WTC11 (cell line): ENCODE results near the gene BUD31. TPM values are rescaled to one million over a fixed set of nuclear protein-coding genes. Genes with fewer than 3 reads are reported as not detected.

Source experiments
- ATAC-seq: fragments of 200-7000 bp; cut with Tn5 transposase; 2 replicates; pipeline ENCODE4 v1.10.0; 2021; ENCODE audit warnings: mild to moderate bottlenecking, moderate library complexity
- Bru-seq: library from RNA; stranded (reverse); fragments of 400-500 nt; gene quantifications from one replicate; lab custom pipeline; 2021; lab: Mats Ljungman, UMichigan
- CTCF ChIA-PET: fragments of 300-600 bp; sonication (Branson Sonifier 250); formaldehyde crosslinking; loops from one replicate; lab custom pipeline; 2021; ENCODE audit warnings: antibody characterized with exemption; lab: Charles Lee
- POLR2A ChIA-PET: fragments of 350-600 bp; sonication (Branson Sonifier 250); formaldehyde crosslinking; loops from one replicate; lab custom pipeline; 2021; ENCODE audit warnings: antibody characterized with exemption; lab: Charles Lee
- DNase-seq: peaks from one replicate; pipeline ENCODE4 v3.0.0; 2021; ENCODE audit warnings: low spot score
- H3K27ac Mint-ChIP-seq: 2 replicates; pipeline ENCODE4 v1.8.0; 2021; ENCODE audit warnings: mixed read lengths
- H3K27me3 Mint-ChIP-seq: 2 replicates; pipeline ENCODE4 v1.8.0; 2021; ENCODE audit warnings: low read depth, mild to moderate bottlenecking, moderate library complexity, mixed read lengths
- H3K36me3 Mint-ChIP-seq: 2 replicates; pipeline ENCODE4 v1.8.0; 2021; ENCODE audit warnings: mixed read lengths
- H3K4me1 Mint-ChIP-seq: 2 replicates; pipeline ENCODE4 v1.8.0; 2022; ENCODE audit warnings: mixed read lengths
- H3K4me3 Mint-ChIP-seq: 2 replicates; pipeline ENCODE4 v1.8.0; 2021; ENCODE audit warnings: mild to moderate bottlenecking, moderate library complexity, mixed read lengths
- H3K9me3 Mint-ChIP-seq: 2 replicates; pipeline ENCODE4 v1.8.0; 2021; ENCODE audit warnings: mixed read lengths
- ARID4B ChIP-seq: sonication (generic); formaldehyde crosslinking; IDR thresholded peaks from 2 replicates; pipeline ENCODE4 v1.8.0; 2023; ENCODE audit warnings: missing genetic modification reagents, mild to moderate bottlenecking, borderline replicate concordance
- CBFB ChIP-seq: sonication (generic); formaldehyde crosslinking; IDR thresholded peaks from 2 replicates; pipeline ENCODE4 v1.8.1; 2022; ENCODE audit warnings: mild to moderate bottlenecking, low read depth, missing genetic modification reagents
- E2F1 ChIP-seq: sonication (generic); formaldehyde crosslinking; IDR thresholded peaks from 2 replicates; pipeline ENCODE4 v1.8.0; 2022; ENCODE audit warnings: mild to moderate bottlenecking, missing genetic modification reagents
- E2F5 ChIP-seq: sonication (generic); formaldehyde crosslinking; IDR thresholded peaks from 2 replicates; pipeline ENCODE4 v1.8.1; 2022; ENCODE audit warnings: mild to moderate bottlenecking, moderate library complexity, missing genetic modification reagents
- ELF4 ChIP-seq: sonication (generic); formaldehyde crosslinking; IDR thresholded peaks from 2 replicates; pipeline ENCODE4 v1.8.1; 2022; ENCODE audit warnings: low read depth, mild to moderate bottlenecking, moderate library complexity, missing genetic modification reagents
- ESRRA ChIP-seq: sonication (generic); formaldehyde crosslinking; IDR thresholded peaks from 2 replicates; pipeline ENCODE4 v1.8.1; 2022; ENCODE audit warnings: mild to moderate bottlenecking, missing genetic modification reagents, borderline replicate concordance
- ETV6 ChIP-seq: sonication (generic); formaldehyde crosslinking; IDR thresholded peaks from 2 replicates; pipeline ENCODE4 v1.8.1; 2022; ENCODE audit warnings: mild to moderate bottlenecking, missing genetic modification reagents
- FOXJ3 ChIP-seq: sonication (generic); formaldehyde crosslinking; IDR thresholded peaks from 2 replicates; pipeline ENCODE4 v1.9.0; 2021; ENCODE audit warnings: missing genetic modification reagents, mild to moderate bottlenecking, borderline replicate concordance
- HMGA2 ChIP-seq: fragments of 250-450 bp; sonication (Bioruptor Pico); IDR thresholded peaks from 2 replicates; pipeline ENCODE4 v1.4.0; 2021; ENCODE audit warnings: mild to moderate bottlenecking, moderate library complexity
- HMGXB4 ChIP-seq: sonication (generic); formaldehyde crosslinking; IDR thresholded peaks from 2 replicates; pipeline ENCODE4 v1.8.1; 2023; ENCODE audit warnings: mild to moderate bottlenecking, moderate library complexity, missing genetic modification reagents
- KAT7 ChIP-seq: sonication (generic); formaldehyde crosslinking; IDR thresholded peaks from 2 replicates; pipeline ENCODE4 v1.8.1; 2023; ENCODE audit warnings: missing genetic modification reagents, mild to moderate bottlenecking, borderline replicate concordance
- MAX ChIP-seq: sonication (generic); formaldehyde crosslinking; IDR thresholded peaks from 2 replicates; pipeline ENCODE4 v1.8.0; 2022; ENCODE audit warnings: mild to moderate bottlenecking, missing genetic modification reagents
- NFYB ChIP-seq: sonication (generic); formaldehyde crosslinking; conservative IDR thresholded peaks from 2 replicates; pipeline ENCODE4 v1.8.0; 2022; ENCODE audit warnings: low read depth, missing genetic modification reagents
- SMAD3 ChIP-seq: sonication (generic); formaldehyde crosslinking; IDR thresholded peaks from 2 replicates; pipeline ENCODE4 v1.8.0; 2022; ENCODE audit warnings: missing genetic modification reagents, mild to moderate bottlenecking, borderline replicate concordance
- TEAD1 ChIP-seq: sonication (generic); formaldehyde crosslinking; IDR thresholded peaks from 2 replicates; pipeline ENCODE4 v1.8.0; 2022; ENCODE audit warnings: mild to moderate bottlenecking, missing genetic modification reagents
- ZBTB21 ChIP-seq: sonication (generic); formaldehyde crosslinking; IDR thresholded peaks from 2 replicates; pipeline ENCODE4 v1.8.1; 2023; ENCODE audit warnings: mild to moderate bottlenecking, missing genetic modification reagents, borderline replicate concordance
- ZBTB43 ChIP-seq: sonication (generic); formaldehyde crosslinking; IDR thresholded peaks from 2 replicates; pipeline ENCODE4 v1.8.1; 2023; ENCODE audit warnings: mild to moderate bottlenecking, missing genetic modification reagents
- ZMAT4 ChIP-seq: fragments of 250-450 bp; sonication (Bioruptor Pico); IDR thresholded peaks from 2 replicates; pipeline ENCODE4 v1.9.0; 2021; ENCODE audit warnings: mild to moderate bottlenecking
- ZNF219 ChIP-seq: sonication (generic); formaldehyde crosslinking; IDR thresholded peaks from 2 replicates; pipeline ENCODE4 v1.8.0; 2023; ENCODE audit warnings: missing genetic modification reagents, mild to moderate bottlenecking, borderline replicate concordance
- ZNF396 ChIP-seq: fragments of 250-450 bp; sonication (Bioruptor Pico); IDR thresholded peaks from 2 replicates; pipeline ENCODE4 v1.8.0; 2021; ENCODE audit warnings: mild to moderate bottlenecking, moderate library complexity, borderline replicate concordance
- ZNF512 ChIP-seq: sonication (generic); formaldehyde crosslinking; IDR thresholded peaks from 2 replicates; pipeline ENCODE4 v1.8.1; 2022; ENCODE audit warnings: missing genetic modification reagents, borderline replicate concordance
- long read RNA-seq, 3 experiments: library from RNA in 1 of 3; library from capped mRNA in 1 of 3; library from polyadenylated mRNA in 1 of 3; unstranded in 2 of 3; stranded (forward) in 1 of 3; transcript quantifications; one replicate each; pipeline ENCODE4 v2.0.0, GENCODE V29; 2021
- total RNA-seq: library from RNA; stranded (reverse); gene quantifications from 3 replicates; pipeline ENCODE4 v1.2.3, GENCODE V29; 2021

Gene BUD31
- total RNA-seq (98.4 to 99.5 TPM (median 98.7 TPM) in 3 replicates), Bru-seq, nascent RNA (percentile 82 among the genes with signal in this experiment)
- long read RNA-seq, experiment 1, transcript BUD31-202 (6 exons, 1,139 nt), result major isoform, 74 of 163 reads
- long read RNA-seq, experiment 1, transcript BUD31-201 (6 exons, 1,035 nt), result minor isoform, 63 of 163 reads
- long read RNA-seq, experiment 1, partial matches to known transcripts, result 10 of 163 reads
- long read RNA-seq, experiment 1, other reads (novel, unspliced or antisense), result 15 of 163 reads
- long read RNA-seq, experiment 2, transcript BUD31-201 (6 exons, 1,035 nt), result major isoform, 44 of 119 reads
- long read RNA-seq, experiment 2, transcript BUD31-202 (6 exons, 1,139 nt), result minor isoform, 41 of 119 reads
- long read RNA-seq, experiment 2, partial matches to known transcripts, result 19 of 119 reads
- long read RNA-seq, experiment 2, other reads (novel, unspliced or antisense), result 14 of 119 reads
- long read RNA-seq, experiment 3, transcript BUD31-202 (6 exons, 1,139 nt), result major isoform, 241 of 521 reads
- long read RNA-seq, experiment 3, transcript BUD31-201 (6 exons, 1,035 nt), result minor isoform, 227 of 521 reads
- long read RNA-seq, experiment 3, partial matches to known transcripts, result 3 of 521 reads
- long read RNA-seq, experiment 3, other reads (novel, unspliced or antisense), result 50 of 521 reads

GRCh38 chr7:99408379-99409191 lies at the start of gene BUD31, which contains the start of gene PDAP1:
BUD31 (plus strand) TSS chr7:99408969; CDS start chr7:99411093, 2,124 bp downstream.
PDAP1 (minus strand) TSS chr7:99408597; CDS start chr7:99408548, 49 bp downstream.
- peak within 1 kb of the TSS; percentile 99 for H3K27ac Mint-ChIP-seq
- ChIA-PET CTCF (interaction anchor here (1.0 to 2.4 kb wide), 7 partner anchors 9 to 530 kb away, joined by 3 to 13 read pairs (median 5); partner anchors contain the start of gene TRRAP), POLR2A (interaction anchor here (0.6 to 2.4 kb wide), 15 partner anchors 10 to 530 kb away, joined by 3 to 37 read pairs (median 4); partner anchors contain the start of genes CPSF4, PTCD1, TRRAP and ZKSCAN5)
- peaks cover 41% of the 10 kb centered on the region for H3K36me3 Mint-ChIP-seq
- no peaks in the 10 kb centered on the region for H3K9me3 Mint-ChIP-seq
- peak; percentile 86 for DNase-seq
- H3K4me1 Mint-ChIP-seq, result peaks cover 18% of the 10 kb centered on the region
- ATAC-seq, result peak; percentile 88
- H3K27me3 Mint-ChIP-seq, result no peaks in the 10 kb centered on the region
- H3K4me3 Mint-ChIP-seq, result peak within 1 kb of the TSS; percentile 99
- TF ChIP-seq E2F5 (CRISPR knock-in tag) (no peak), HMGA2 (CRISPR knock-in tag) (peak; percentile 21; the same call in 1 of the 2 replicates), HMGXB4 (CRISPR knock-in tag) (peak; percentile 44; the same call in 1 of the 2 replicates), ZBTB43 (CRISPR knock-in tag) (no peak), SMAD3 (CRISPR knock-in tag) (no peak), ZNF219 (CRISPR knock-in tag) (no peak), TEAD1 (CRISPR knock-in tag) (peak; percentile 85), ESRRA (CRISPR knock-in tag) (no peak), CBFB (CRISPR knock-in tag) (no peak), ETV6 (CRISPR knock-in tag) (peak; percentile 86), KAT7 (CRISPR knock-in tag) (no peak), ZNF396 (CRISPR knock-in tag) (no peak), NFYB (CRISPR knock-in tag) (no peak), ZNF512 (CRISPR knock-in tag) (no peak), FOXJ3 (CRISPR knock-in tag) (no peak), ELF4 (CRISPR knock-in tag) (no peak), ARID4B (peak; percentile 71), MAX (CRISPR knock-in tag) (peak; percentile 91), E2F1 (no peak), ZBTB21 (CRISPR knock-in tag) (no peak), ZMAT4 (no peak)
